Activated naive CD4-positive, alpha-beta T cell treated with anti-CD3 and anti-CD28 coated beads, Interleukin-2, amount 10 ng/mL, durations not matched to agents 7 days and 5 days (primary cell): ENCODE measurements around the gene CHD6.
A peak's percentile ranks its signal among the peaks of the same experiment; 100 is the strongest.

Experiments used
- CTCF ChIA-PET: fragments of 350-600 bp; sonication (Branson Sonifier 250); formaldehyde crosslinking; loops from one replicate; lab custom pipeline; 2021; ENCODE audit warnings: antibody characterized with exemption; lab: Charles Lee
- DNase-seq: peaks from one replicate; pipeline ENCODE4 v3.0.0-alpha.2; 2020
- H3K27ac Mint-ChIP-seq: one replicate; pipeline ENCODE4 v1.8.0; 2021; ENCODE audit warnings: mild to moderate bottlenecking, moderate library complexity, mixed read lengths
- H3K27me3 Mint-ChIP-seq: one replicate; pipeline ENCODE4 v1.8.0; 2021; ENCODE audit warnings: mild to moderate bottlenecking, mixed read lengths
- H3K36me3 Mint-ChIP-seq: one replicate; pipeline ENCODE4 v1.8.0; 2021; ENCODE audit warnings: mixed read lengths
- H3K4me1 Mint-ChIP-seq: one replicate; pipeline ENCODE4 v1.8.0; 2021; ENCODE audit warnings: mixed read lengths
- H3K4me3 Mint-ChIP-seq: one replicate; pipeline ENCODE4 v1.8.0; 2021; ENCODE audit warnings: mild to moderate bottlenecking, moderate library complexity, mixed read lengths
- H3K9me3 Mint-ChIP-seq: one replicate; pipeline ENCODE4 v1.8.0; 2021; ENCODE audit warnings: mixed read lengths

Gene CHD6, protein sequence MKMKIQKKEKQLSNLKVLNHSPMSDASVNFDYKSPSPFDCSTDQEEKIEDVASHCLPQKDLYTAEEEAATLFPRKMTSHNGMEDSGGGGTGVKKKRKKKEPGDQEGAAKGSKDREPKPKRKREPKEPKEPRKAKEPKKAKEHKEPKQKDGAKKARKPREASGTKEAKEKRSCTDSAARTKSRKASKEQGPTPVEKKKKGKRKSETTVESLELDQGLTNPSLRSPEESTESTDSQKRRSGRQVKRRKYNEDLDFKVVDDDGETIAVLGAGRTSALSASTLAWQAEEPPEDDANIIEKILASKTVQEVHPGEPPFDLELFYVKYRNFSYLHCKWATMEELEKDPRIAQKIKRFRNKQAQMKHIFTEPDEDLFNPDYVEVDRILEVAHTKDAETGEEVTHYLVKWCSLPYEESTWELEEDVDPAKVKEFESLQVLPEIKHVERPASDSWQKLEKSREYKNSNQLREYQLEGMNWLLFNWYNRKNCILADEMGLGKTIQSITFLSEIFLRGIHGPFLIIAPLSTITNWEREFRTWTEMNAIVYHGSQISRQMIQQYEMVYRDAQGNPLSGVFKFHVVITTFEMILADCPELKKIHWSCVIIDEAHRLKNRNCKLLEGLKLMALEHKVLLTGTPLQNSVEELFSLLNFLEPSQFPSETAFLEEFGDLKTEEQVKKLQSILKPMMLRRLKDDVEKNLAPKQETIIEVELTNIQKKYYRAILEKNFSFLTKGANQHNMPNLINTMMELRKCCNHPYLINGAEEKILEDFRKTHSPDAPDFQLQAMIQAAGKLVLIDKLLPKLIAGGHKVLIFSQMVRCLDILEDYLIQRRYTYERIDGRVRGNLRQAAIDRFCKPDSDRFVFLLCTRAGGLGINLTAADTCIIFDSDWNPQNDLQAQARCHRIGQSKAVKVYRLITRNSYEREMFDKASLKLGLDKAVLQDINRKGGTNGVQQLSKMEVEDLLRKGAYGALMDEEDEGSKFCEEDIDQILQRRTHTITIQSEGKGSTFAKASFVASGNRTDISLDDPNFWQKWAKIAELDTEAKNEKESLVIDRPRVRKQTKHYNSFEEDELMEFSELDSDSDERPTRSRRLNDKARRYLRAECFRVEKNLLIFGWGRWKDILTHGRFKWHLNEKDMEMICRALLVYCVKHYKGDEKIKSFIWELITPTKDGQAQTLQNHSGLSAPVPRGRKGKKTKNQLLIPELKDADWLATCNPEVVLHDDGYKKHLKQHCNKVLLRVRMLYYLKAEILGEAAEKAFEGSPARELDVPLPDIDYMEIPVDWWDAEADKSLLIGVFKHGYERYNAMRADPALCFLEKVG (N-terminal part only)

DNA sequence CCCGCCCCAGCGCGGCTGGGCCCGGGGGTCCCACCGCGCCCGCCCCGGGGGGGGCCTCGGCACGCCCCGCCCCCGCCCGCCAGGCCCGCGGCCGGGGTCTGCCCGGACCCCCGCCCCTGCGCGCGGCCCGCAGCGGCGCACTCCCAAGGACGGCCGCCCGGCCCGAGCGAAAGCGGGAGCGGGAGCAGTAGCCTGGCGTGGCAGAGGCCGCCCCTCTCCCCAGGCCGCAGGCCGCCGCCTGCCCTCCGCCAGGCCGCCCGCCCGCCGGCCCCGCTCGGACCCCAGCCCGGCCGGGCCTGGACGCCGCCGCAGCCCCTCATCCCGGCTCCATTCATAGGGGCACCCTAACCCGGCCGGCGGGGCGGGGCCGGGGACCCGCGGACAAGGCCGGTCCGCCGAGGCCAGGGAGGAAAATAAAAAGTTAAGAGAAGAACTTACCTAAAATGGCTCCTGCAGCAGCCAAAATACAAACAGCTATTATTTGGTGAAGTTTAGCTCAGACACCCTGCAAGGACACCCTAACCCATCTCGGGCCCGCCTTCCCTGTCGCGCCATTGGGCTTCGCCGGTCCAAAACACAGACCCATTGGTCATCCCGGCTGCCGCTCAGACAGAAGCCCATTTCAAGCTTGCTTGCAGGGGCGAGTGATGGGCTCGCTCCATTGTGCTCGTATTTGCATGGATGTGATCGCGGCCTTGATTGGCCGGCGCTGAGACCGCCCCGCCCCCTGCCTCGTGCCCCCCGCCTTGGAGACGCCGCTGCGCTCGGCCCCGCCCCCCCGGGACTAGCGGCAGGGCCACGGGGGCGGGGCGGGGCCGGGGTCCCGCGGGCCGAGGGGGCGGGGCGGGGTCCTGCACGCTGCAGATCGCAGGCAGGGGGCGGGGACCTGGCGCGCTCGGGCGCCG lies at the start of gene CHD6:
Gene CHD6, minus strand, starts transcription at position 476 of the 905 bp plus-strand sequence. CDS start 67,040 bp downstream, outside the sequence.
- Mint-ChIP-seq H3K36me3 (peaks cover 3% of the 10 kb centered on the region), H3K27ac (peak within 1 kb of the TSS; percentile 90), H3K27me3 (peaks cover 9% of the 10 kb centered on the region), H3K9me3 (no peaks in the 10 kb centered on the region), H3K4me1 (peaks cover 41% of the 10 kb centered on the region), H3K4me3 (peak within 1 kb of the TSS; percentile 91)
- peak; percentile 100 for DNase-seq
- CTCF ChIA-PET = interaction anchor here (0.6 kb wide), 1 partner anchor 75 kb away, joined by 3 read pairs; no protein-coding TSS in a partner anchor

DNA sequence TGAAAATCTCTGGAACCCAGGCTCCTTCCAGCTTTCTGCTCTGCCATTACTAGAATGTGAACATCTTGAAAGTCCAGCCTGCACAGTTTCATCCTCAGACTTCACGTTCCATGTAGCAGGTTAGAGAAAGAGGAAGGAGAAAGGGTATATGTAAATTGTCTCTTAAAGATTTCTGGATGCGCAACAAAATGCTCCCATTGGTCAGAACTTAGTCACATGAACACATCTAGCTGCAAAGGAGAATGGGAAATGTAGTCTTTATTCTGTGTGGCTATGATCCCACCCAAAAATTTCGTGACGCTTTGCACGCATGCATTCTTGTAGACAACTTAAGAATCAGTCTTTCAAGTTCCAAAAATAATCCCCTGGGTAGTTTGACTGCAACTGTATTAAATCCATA lies 46.4 kb upstream of the CHD6 start:
- no peak for DNase-seq
- Mint-ChIP-seq H3K9me3 (no peaks in the 10 kb centered on the region), H3K27ac (no peak overlapping the region), H3K4me1 (no peaks in the 10 kb centered on the region), H3K4me3 (no peak overlapping the region), H3K27me3 (peaks cover 7% of the 10 kb centered on the region), H3K36me3 (no peaks in the 10 kb centered on the region)
- CTCF ChIA-PET = no interaction called here

DNA sequence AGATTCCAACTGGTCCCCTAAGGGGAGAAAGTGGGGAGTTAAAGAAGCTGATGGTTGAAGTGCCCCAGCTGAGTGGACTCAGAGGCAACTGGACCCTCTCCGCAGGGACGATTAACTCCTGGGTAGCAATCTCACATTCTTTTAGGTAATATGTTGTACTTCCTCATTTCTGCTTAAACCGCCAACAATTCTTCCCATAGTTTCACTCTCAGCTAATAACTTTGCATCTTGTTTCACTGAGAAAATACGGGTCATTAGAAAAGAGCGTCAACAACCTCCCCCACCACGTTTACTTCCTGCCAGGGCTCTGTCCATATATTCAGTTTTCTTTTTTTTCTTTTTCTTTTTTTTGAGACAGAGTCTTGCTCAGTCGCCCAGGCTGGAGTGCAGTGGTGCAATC lies 39.5 kb upstream of the CHD6 start:
- Mint-ChIP-seq H3K9me3 (no peaks in the 10 kb centered on the region), H3K4me3 (no peak overlapping the region), H3K4me1 (no peaks in the 10 kb centered on the region), H3K27me3 (peaks cover 13% of the 10 kb centered on the region), H3K27ac (no peak overlapping the region), H3K36me3 (no peaks in the 10 kb centered on the region)
- CTCF ChIA-PET = no interaction called here
- DNase-seq = no peak

DNA sequence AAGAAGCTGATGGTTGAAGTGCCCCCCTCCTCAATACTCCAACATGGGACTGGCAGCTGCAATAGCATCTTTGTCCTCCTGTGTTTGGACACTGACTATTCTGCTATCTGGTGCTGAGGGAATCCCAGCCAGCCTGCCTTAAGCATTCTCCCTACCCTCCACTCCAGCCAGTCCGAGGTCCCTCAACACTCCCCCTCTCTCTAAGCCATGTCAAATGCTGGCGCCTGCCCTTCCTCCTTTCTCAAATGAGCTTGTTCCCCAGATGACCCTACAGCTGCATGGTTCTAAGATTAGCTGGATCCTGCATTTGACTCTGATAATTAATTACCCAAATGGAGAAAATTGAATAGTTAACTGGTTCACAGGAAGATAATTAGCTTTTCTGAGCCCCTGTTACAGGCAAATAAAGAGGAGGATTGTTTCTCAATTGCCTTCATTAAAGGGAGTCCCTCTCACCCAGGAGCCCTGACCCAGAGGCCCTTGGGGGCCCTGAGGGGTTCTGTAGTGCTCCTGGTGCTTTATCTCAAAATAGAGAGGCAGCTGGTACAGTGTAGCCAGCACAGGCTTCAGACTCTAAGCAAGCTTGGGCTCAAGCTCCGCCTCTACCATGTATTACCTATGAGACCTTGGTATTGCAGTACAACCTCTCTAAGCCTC lies 37.9 kb upstream of the CHD6 start:
- CTCF ChIA-PET = interaction anchor here (1.0 kb wide), 1 partner anchor 839 kb away, joined by 3 read pairs; no protein-coding TSS in a partner anchor
- DNase-seq = no peak
- H3K4me1 Mint-ChIP-seq = no peaks in the 10 kb centered on the region
- no peak overlapping the region for H3K27ac Mint-ChIP-seq
- H3K27me3 Mint-ChIP-seq = peaks cover 9% of the 10 kb centered on the region
- H3K4me3 Mint-ChIP-seq = no peak overlapping the region
- no peaks in the 10 kb centered on the region for H3K36me3 Mint-ChIP-seq
- no peaks in the 10 kb centered on the region for H3K9me3 Mint-ChIP-seq

DNA sequence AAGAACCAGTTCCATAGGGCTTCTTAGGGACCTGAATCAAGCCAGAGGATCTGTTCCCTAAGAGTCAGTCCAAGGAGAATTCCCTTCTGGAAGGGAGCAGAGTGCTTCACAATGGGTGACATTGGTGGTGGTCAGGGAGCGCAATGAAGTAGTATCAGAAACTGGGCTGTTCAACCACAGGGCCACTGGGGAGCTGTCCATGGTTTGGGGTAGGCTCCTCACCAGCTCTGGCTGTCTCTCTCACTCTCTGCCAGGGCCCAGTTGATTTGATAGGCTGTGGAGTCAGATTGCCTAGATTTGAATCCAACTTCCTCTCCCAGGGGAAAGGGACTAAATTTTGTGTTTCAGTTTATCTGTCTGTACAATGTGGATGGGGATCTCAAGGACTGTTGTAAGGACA lies 36.7 kb upstream of the CHD6 start:
- DNase-seq = peak; percentile 27
- CTCF ChIA-PET = no interaction called here
- Mint-ChIP-seq H3K4me3 (no peak overlapping the region), H3K9me3 (no peaks in the 10 kb centered on the region), H3K36me3 (no peaks in the 10 kb centered on the region), H3K27ac (no peak overlapping the region), H3K4me1 (no peaks in the 10 kb centered on the region), H3K27me3 (peaks cover 11% of the 10 kb centered on the region)

DNA sequence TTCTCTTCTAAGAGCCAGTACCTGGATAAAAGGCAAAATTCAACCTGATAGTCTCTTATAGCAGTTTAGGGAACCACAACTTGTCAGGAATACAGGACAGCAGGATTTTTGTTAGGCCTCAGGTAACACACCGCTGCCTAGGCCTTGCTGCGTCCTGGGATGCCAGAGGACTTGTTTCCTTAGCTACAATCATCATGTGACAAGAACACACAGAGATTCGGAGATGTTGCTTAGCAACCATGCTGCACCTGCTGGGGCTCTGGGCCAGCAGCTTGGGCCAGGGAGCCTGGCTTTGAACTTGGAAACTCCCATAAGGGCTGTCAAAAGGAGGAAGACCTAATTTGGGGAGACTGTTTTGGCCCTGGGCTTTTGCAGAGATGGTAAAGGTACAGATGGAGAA lies 36.1 kb upstream of the CHD6 start:
- Mint-ChIP-seq H3K27me3 (peaks cover 15% of the 10 kb centered on the region), H3K36me3 (no peaks in the 10 kb centered on the region), H3K4me1 (no peaks in the 10 kb centered on the region), H3K4me3 (no peak overlapping the region), H3K27ac (no peak overlapping the region), H3K9me3 (no peaks in the 10 kb centered on the region)
- CTCF ChIA-PET = no interaction called here
- DNase-seq = no peak

DNA sequence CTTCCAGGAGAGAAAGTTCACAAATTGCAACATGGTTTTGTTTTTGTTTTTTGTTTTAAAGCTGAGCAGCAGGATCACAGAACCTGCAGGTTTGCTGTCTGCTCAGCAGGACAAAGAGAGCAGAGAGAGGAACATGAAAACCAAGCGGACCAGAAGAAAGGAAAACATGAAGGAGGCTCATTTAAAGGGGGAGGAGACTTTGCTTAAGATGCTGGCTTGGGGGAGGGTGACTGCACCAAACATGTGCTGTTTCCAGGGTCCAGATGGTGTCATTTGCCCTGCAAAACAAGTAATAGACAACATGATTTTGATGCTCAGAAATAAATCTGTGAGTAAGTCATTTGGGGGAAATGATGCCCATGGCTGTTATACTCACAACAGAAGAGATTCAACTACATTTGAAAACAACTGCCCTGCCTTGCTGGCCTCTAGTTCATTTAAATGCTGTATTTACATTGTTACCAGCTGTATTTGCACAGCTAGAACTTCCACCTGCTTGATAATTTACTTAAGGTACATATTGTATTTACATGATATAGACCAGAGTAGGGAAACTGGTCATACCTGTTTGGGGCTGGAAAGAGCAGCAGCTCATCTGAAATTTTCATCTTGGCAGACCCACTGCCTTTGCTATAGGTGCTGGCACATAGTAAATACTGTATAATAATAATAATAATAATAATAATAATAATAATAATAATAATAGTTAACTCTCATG lies 32.2 kb upstream of the CHD6 start:
- CTCF ChIA-PET = no interaction called here
- H3K36me3 Mint-ChIP-seq = no peaks in the 10 kb centered on the region
- H3K4me1 Mint-ChIP-seq = no peaks in the 10 kb centered on the region
- no peaks in the 10 kb centered on the region for H3K9me3 Mint-ChIP-seq
- H3K27ac Mint-ChIP-seq = no peak overlapping the region
- peaks cover 15% of the 10 kb centered on the region for H3K27me3 Mint-ChIP-seq
- DNase-seq = no peak
- H3K4me3 Mint-ChIP-seq = no peak overlapping the region

DNA sequence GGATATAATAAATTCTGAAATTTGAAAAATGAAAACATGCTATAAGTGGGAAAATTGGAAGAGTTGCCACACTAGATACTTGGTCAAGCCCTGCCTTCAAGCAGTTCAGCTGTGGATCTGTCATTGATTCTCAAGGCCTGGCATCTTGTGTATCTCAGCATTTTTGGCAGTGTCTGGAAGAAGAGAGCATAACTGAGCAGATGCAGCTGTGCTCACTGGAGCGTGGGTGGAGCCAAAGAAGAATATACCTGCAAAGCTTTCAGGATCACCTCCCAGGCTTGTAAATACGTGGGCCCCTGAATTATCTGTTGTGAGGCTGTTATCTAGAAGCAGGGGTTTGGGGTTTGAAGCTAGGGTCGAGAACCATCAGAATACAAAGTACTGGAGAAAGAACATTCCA lies 31.3 kb upstream of the CHD6 start:
- CTCF ChIA-PET = no interaction called here
- no peak overlapping the region for H3K27ac Mint-ChIP-seq
- no peaks in the 10 kb centered on the region for H3K36me3 Mint-ChIP-seq
- no peak overlapping the region for H3K4me3 Mint-ChIP-seq
- peaks cover 12% of the 10 kb centered on the region for H3K27me3 Mint-ChIP-seq
- no peaks in the 10 kb centered on the region for H3K4me1 Mint-ChIP-seq
- no peak for DNase-seq
- H3K9me3 Mint-ChIP-seq = no peaks in the 10 kb centered on the region

DNA sequence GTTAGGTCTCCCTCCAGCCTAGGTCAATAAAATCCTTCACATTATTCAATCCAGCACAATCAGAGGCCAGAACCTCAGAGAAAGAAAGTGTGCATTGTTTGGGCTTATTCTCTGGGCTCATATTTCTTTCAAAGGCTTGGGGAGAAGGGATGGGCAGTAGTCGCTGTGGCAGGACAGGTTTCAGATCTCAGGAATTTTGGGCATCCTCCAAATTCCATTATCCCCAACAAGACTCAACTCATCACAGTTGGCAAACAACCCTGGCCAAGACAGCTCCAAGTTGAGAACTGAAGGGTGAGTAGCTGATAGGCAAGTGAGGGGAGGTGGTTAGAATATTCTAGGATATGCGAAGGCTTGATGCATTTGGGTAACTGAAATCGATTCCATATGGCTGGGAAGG lies 27.2 kb upstream of the CHD6 start:
- DNase-seq = no peak
- Mint-ChIP-seq H3K27ac (no peak overlapping the region), H3K36me3 (no peaks in the 10 kb centered on the region), H3K4me3 (no peak overlapping the region), H3K4me1 (no peaks in the 10 kb centered on the region), H3K27me3 (peaks cover 9% of the 10 kb centered on the region), H3K9me3 (no peaks in the 10 kb centered on the region)
- CTCF ChIA-PET = no interaction called here

DNA sequence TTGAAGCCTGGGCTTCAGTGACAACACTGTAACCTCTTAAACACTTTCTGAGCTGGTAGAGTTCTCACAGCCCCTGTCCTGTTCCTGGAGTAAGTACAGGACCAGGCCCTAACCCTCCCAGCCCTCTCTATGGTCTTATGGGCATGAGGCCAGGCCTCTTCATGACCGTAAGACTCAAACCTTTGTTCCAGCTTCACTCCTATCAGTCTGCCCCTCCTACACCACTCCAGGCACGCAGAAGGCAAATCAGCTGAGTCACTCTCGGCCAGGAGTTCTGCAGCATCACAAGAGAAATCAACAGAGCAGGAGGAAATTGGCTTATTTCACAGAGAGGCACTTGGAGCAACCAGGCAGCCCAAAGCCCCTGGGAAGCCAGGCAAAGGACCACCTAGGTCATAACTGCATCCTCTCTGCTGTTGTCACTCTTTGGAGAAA lies 25.3 kb upstream of the CHD6 start:
- Mint-ChIP-seq H3K27me3 (peaks cover 5% of the 10 kb centered on the region), H3K4me3 (no peak overlapping the region), H3K4me1 (no peaks in the 10 kb centered on the region), H3K9me3 (no peaks in the 10 kb centered on the region), H3K27ac (no peak overlapping the region), H3K36me3 (no peaks in the 10 kb centered on the region)
- CTCF ChIA-PET = no interaction called here
- DNase-seq = no peak

DNA sequence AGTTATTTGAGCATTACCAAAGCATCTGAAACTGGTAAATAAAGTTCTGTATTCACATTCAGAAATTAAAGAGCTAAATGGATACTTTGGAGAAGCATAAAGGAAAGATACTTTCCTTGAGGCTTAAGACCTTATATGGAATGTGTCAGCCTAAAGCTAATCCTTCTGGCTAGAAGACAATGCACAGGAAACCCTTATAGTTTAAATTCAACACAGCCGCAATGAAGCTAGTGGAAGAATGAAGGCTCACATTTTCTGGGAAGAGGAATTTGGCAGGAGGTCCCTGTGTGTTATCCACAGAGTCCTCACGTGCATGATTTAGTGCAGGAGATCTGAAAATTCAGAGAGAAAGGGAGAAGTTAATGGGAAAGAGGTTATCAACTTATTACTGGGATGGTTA lies 21.5 kb upstream of the CHD6 start:
- no peak overlapping the region for H3K27ac Mint-ChIP-seq

DNA sequence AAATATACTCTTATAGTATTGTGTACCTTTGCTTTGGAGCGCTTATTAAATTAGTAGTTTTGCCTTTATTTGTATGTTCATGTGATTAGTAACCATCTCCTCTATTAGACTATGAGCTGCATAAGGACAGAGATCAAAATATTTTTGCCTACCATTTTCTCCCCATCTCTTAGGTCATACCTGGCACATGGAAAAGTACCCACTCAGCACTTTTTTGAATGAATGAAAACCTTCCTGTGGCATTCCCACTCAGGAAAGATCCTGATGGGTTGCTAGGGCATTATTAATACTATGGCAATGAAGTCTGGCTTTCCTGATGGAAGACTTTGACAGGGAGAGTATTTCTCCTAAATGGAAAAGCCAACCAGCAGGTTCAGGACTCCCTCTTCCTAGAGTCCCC lies 20.3 kb upstream of the CHD6 start:
- no peak for DNase-seq
- Mint-ChIP-seq H3K4me1 (no peaks in the 10 kb centered on the region), H3K4me3 (no peak overlapping the region), H3K27me3 (peaks cover 5% of the 10 kb centered on the region), H3K9me3 (no peaks in the 10 kb centered on the region), H3K27ac (no peak overlapping the region), H3K36me3 (no peaks in the 10 kb centered on the region)
- CTCF ChIA-PET = no interaction called here

More for the DNA sequence above, 21.5 kb upstream of the CHD6 start:
- peaks cover 5% of the 10 kb centered on the region for H3K27me3 Mint-ChIP-seq
- no peak overlapping the region for H3K4me3 Mint-ChIP-seq
- CTCF ChIA-PET = no interaction called here
- no peaks in the 10 kb centered on the region for H3K4me1 Mint-ChIP-seq
- H3K36me3 Mint-ChIP-seq = no peaks in the 10 kb centered on the region
- H3K9me3 Mint-ChIP-seq = no peaks in the 10 kb centered on the region
- no peak for DNase-seq
